BE2C (cell line): Measurements from ENCODE around the gene NFYA.

Experiments
- DNase-seq: peaks from one replicate; pipeline ENCODE4 v3.0.0-alpha.2; 2020
- H3K27me3 ChIP-seq: fragments of 250-450 bp; sonication (Bioruptor Pico); 2 replicates; pipeline ENCODE4 v1.5.1; 2020; ENCODE audit warnings: mild to moderate bottlenecking
- H3K36me3 ChIP-seq: fragments of 250-450 bp; sonication (Bioruptor Pico); 2 replicates; pipeline ENCODE4 v1.5.1; 2020; ENCODE audit warnings: mild to moderate bottlenecking
- H3K4me1 ChIP-seq: fragments of 250-450 bp; sonication (Bioruptor Pico); 2 replicates; pipeline ENCODE4 v1.5.1; 2020
- H3K4me3 ChIP-seq: 2 replicates; pipeline ENCODE4 v1.5.1; 2011; ENCODE audit warnings: low read depth, low read length
- H3K9me3 ChIP-seq: fragments of 250-450 bp; sonication (Bioruptor Pico); 2 replicates; pipeline ENCODE4 v1.5.1; 2020
- CTCF ChIP-seq: IDR thresholded peaks from 2 replicates; pipeline ENCODE4 v1.5.1; 2012; ENCODE audit warnings: mild to moderate bottlenecking, low read depth, low read length

NFYA gene

GRCh38 chr6:41042226-41043055 lies 30.3 kb upstream of the NFYA start, which contains the start of gene TSPO2:
TSS of gene TSPO2 (plus strand) at chr6:41042467. CDS start at chr6:41042986, 519 bp downstream.
- Histone ChIP-seq H3K27me3 (no peaks in the 10 kb centered on the region), H3K4me3 (no peak within 1 kb of the TSS), H3K36me3 (no peaks in the 10 kb centered on the region), H3K9me3 (no peaks in the 10 kb centered on the region), H3K4me1 (no peaks in the 10 kb centered on the region)
- DNase-seq: no peak
- no peak for TF ChIP-seq CTCF

GRCh38 chr6:41043151-41043550 lies 29.6 kb upstream of the NFYA start:
- DNase-seq: no peak
- Histone ChIP-seq H3K9me3 (no peaks in the 10 kb centered on the region), H3K4me3 (no peak overlapping the region), H3K36me3 (no peaks in the 10 kb centered on the region), H3K27me3 (no peaks in the 10 kb centered on the region), H3K4me1 (no peaks in the 10 kb centered on the region)
- no peak for TF ChIP-seq CTCF

- Histone ChIP-seq H3K4me3 (no peak overlapping the region), H3K9me3 (no peaks in the 10 kb centered on the region), H3K4me1 (no peaks in the 10 kb centered on the region), H3K36me3 (no peaks in the 10 kb centered on the region), H3K27me3 (no peaks in the 10 kb centered on the region)
- no peak for DNase-seq
- no peak for TF ChIP-seq CTCF
Observed at GRCh38 chr6:41045664-41046063, 27.1 kb upstream of the NFYA start.

GRCh38 chr6:41046084-41046483 lies 26.7 kb upstream of the NFYA start:
- Histone ChIP-seq H3K4me1 (no peaks in the 10 kb centered on the region), H3K9me3 (no peaks in the 10 kb centered on the region), H3K27me3 (no peaks in the 10 kb centered on the region), H3K4me3 (no peak overlapping the region), H3K36me3 (no peaks in the 10 kb centered on the region)
- no peak for TF ChIP-seq CTCF
- DNase-seq: no peak

- Histone ChIP-seq H3K36me3 (no peaks in the 10 kb centered on the region), H3K4me3 (no peak overlapping the region), H3K4me1 (no peaks in the 10 kb centered on the region), H3K9me3 (no peaks in the 10 kb centered on the region), H3K27me3 (no peaks in the 10 kb centered on the region)
- DNase-seq: no peak
- no peak for TF ChIP-seq CTCF
Observed at GRCh38 chr6:41047306-41047705, 25.5 kb upstream of the NFYA start.
